ENCODE measurements around the gene CCDC146. TPM values are rescaled to one million over a fixed set of nuclear protein-coding genes. Genes with fewer than 3 reads are reported as not detected.

CCDC146 gene
- total RNA-seq, 1 donor from 2014 or later = 6.1 TPM

- Histone ChIP-seq H3K4me3 (no peak overlapping the region), H3K36me3 (no peaks in the 10 kb centered on the region), H4K20me1 (ENCODE audit: low read depth) (no peaks in the 10 kb centered on the region), H3K4me2 (no peak overlapping the region), H3K4me1 (no peaks in the 10 kb centered on the region), H3K27me3 (no peaks in the 10 kb centered on the region), H3K79me2 (ENCODE audit: low read depth) (no peaks in the 10 kb centered on the region), H3K27ac (no peak overlapping the region), H3K9me3 (ENCODE audit: low read depth) (no peaks in the 10 kb centered on the region), H2AFZ (replicated peaks) (no peak overlapping the region), H3F3A (ENCODE audit: low read depth) (no peaks in the 10 kb centered on the region), H3K9ac (no peak overlapping the region)
- Mint-ChIP-seq H3K27me3 (ENCODE audit: insufficient read depth, low read depth) (peaks cover 2% of the 10 kb centered on the region), H3K36me3 (no peaks in the 10 kb centered on the region), H3K27ac (no peak overlapping the region), H3K4me1 (no peaks in the 10 kb centered on the region), H3K9me3 (no peaks in the 10 kb centered on the region), H3K4me3 (no peak overlapping the region)
- DNase-seq (ENCODE audit: low spot score) = no peak
- TF ChIP-seq CTCF (IDR thresholded peaks at IDR 0.05) (no peak), EZH2phosphoT487 (IDR thresholded peaks at IDR 0.05) (no peak), EZH2 (IDR thresholded peaks at IDR 0.05) (no peak)
These were observed 63.5 kb downstream of the CCDC146 start for GRCh38 chr7:77185866-77186265.

- Histone ChIP-seq H3K36me3 (no peaks in the 10 kb centered on the region), H3K27ac (no peak overlapping the region), H4K20me1 (ENCODE audit: low read depth) (no peaks in the 10 kb centered on the region), H2AFZ (replicated peaks) (no peak overlapping the region), H3K9ac (no peak overlapping the region), H3K4me1 (no peaks in the 10 kb centered on the region), H3K9me3 (ENCODE audit: low read depth) (no peaks in the 10 kb centered on the region), H3K79me2 (ENCODE audit: low read depth) (no peaks in the 10 kb centered on the region), H3K4me2 (no peak overlapping the region), H3K27me3 (no peaks in the 10 kb centered on the region), H3K4me3 (no peak overlapping the region), H3F3A (ENCODE audit: low read depth) (no peaks in the 10 kb centered on the region)
- H3K4me1 Mint-ChIP-seq = no peaks in the 10 kb centered on the region
- no peak overlapping the region for H3K27ac Mint-ChIP-seq
- no peaks in the 10 kb centered on the region for H3K36me3 Mint-ChIP-seq
- DNase-seq (ENCODE audit: low spot score) = no peak
- H3K27me3 Mint-ChIP-seq (ENCODE audit: insufficient read depth, low read depth) = peaks cover 2% of the 10 kb centered on the region
- H3K4me3 Mint-ChIP-seq = no peak overlapping the region
- H3K9me3 Mint-ChIP-seq = no peaks in the 10 kb centered on the region
- TF ChIP-seq CTCF (IDR thresholded peaks at IDR 0.05) (no peak), EZH2phosphoT487 (IDR thresholded peaks at IDR 0.05) (no peak), EZH2 (IDR thresholded peaks at IDR 0.05) (no peak)
These were observed 66.5 kb downstream of the CCDC146 start for GRCh38 chr7:77188731-77189437.

DNA sequence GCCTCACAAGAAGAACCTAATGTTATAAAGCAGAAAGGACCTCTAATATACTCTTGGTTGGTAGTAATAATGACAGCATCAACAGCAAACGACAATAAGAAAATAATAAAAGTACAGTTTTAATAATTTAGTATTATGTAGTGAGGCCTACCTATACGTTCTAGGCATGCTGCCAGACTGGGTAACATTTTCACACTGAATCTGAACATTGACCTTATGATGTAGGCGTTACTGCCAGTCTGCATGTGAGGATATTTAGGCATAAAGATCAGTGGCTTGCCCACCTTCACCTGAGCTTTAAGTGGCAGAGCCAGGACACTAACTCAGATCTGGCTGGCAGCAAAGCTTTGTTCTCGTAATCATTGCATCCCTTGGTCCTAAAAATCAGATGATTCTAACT, 74.7 kb downstream of the CCDC146 start:
- H3K4me2 ChIP-seq = no peak overlapping the region
- no peaks in the 10 kb centered on the region for H3K36me3 Mint-ChIP-seq
- no peaks in the 10 kb centered on the region for H3K9me3 Mint-ChIP-seq
- no peaks in the 10 kb centered on the region for H3K9me3 ChIP-seq (ENCODE audit: low read depth)
- no peak for DNase-seq (ENCODE audit: low spot score)
- no peak overlapping the region for H3K4me3 ChIP-seq
- peaks cover 9% of the 10 kb centered on the region for H3K4me1 Mint-ChIP-seq
- H3F3A ChIP-seq (ENCODE audit: low read depth) = no peaks in the 10 kb centered on the region
- H3K4me1 ChIP-seq = peaks cover 17% of the 10 kb centered on the region
- H3K27ac Mint-ChIP-seq = no peak overlapping the region
- TF ChIP-seq CTCF (IDR thresholded peaks at IDR 0.05) = no peak
- no peak overlapping the region for H3K4me3 Mint-ChIP-seq
- H2AFZ ChIP-seq (replicated peaks) = no peak overlapping the region
- no peaks in the 10 kb centered on the region for H3K36me3 ChIP-seq
- no peaks in the 10 kb centered on the region for H4K20me1 ChIP-seq (ENCODE audit: low read depth)
- H3K27me3 Mint-ChIP-seq (ENCODE audit: insufficient read depth, low read depth) = no peaks in the 10 kb centered on the region
- H3K79me2 ChIP-seq (ENCODE audit: low read depth) = no peaks in the 10 kb centered on the region
- peaks cover 4% of the 10 kb centered on the region for H3K27me3 ChIP-seq
- no peak overlapping the region for H3K9ac ChIP-seq
- no peak overlapping the region for H3K27ac ChIP-seq
